Vagina (tissue), 2 donors: ENCODE results near the gene SLC35D1.

Experiments used
- POLR2A ChIP-seq, 2 donors: fragments of 450-650 bp; IDR thresholded peaks; one replicate each; pipeline ENCODE4 v1.6.1; 2017; ENCODE audit warnings: antibody characterized with exemption in 2 of 2, mild to moderate bottlenecking in 2 of 2, moderate library complexity in 2 of 2
- POLR2AphosphoS5 ChIP-seq, 2 donors: sonication (generic); formaldehyde crosslinking; IDR thresholded peaks; one replicate each; pipeline ENCODE4 v1.9.0; 2017; ENCODE audit warnings: antibody characterized with exemption in 2 of 2, mild to moderate bottlenecking in 2 of 2, low read depth in 1 of 2; ENCODE audit not compliant: insufficient read depth in 1 of 2
- TF ChIP-seq, protein P1 (sequence below), 3 experiments: fragments of 450-650 bp in 2 of 3; fragments of 200-600 bp in 1 of 3; sonication (generic) in 1 of 3; IDR thresholded peaks; one replicate each; pipeline ENCODE4 v1.5.1; 2017 to 2019; ENCODE audit warnings: antibody characterized with exemption in 3 of 3, mild to moderate bottlenecking in 2 of 3, moderate library complexity in 2 of 3

GRCh38 chr1:67044631-67045270 lies 9.2 kb downstream of the SLC35D1 start:
- TF ChIP-seq POLR2AphosphoS5 (IDR thresholded peaks at IDR 0.05; ENCODE audit: insufficient read depth in 1 of 2, low read depth in 1 of 2) (no peak), POLR2A (IDR thresholded peaks at IDR 0.05) (no peak)
- TF ChIP-seq, protein P1, sequence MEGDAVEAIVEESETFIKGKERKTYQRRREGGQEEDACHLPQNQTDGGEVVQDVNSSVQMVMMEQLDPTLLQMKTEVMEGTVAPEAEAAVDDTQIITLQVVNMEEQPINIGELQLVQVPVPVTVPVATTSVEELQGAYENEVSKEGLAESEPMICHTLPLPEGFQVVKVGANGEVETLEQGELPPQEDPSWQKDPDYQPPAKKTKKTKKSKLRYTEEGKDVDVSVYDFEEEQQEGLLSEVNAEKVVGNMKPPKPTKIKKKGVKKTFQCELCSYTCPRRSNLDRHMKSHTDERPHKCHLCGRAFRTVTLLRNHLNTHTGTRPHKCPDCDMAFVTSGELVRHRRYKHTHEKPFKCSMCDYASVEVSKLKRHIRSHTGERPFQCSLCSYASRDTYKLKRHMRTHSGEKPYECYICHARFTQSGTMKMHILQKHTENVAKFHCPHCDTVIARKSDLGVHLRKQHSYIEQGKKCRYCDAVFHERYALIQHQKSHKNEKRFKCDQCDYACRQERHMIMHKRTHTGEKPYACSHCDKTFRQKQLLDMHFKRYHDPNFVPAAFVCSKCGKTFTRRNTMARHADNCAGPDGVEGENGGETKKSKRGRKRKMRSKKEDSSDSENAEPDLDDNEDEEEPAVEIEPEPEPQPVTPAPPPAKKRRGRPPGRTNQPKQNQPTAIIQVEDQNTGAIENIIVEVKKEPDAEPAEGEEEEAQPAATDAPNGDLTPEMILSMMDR (IDR thresholded peaks at IDR 0.05), result no peak
